H1 (cell line): Measurements from ENCODE around the gene KCNE4.

ENCODE experiments used
- BCL11A ChIP-seq, 2 experiments: IDR thresholded peaks; one replicate each; pipeline ENCODE4 v1.6.1; 2011; ENCODE audit warnings: low read depth in 2 of 2, low read length in 2 of 2, mild to moderate bottlenecking in 2 of 2
- CHD2 ChIP-seq: IDR thresholded peaks from 2 replicates; pipeline ENCODE4 v1.6.1; 2012; ENCODE audit warnings: low read length, improper control_type of control experiment
- CREB1 ChIP-seq: IDR thresholded peaks from 2 replicates; pipeline ENCODE4 v1.6.1; 2012; ENCODE audit warnings: inconsistent platforms
- EGR1 ChIP-seq: IDR thresholded peaks from 2 replicates; pipeline ENCODE4 v1.6.1; 2011; ENCODE audit warnings: low read depth, low read length, borderline replicate concordance
- POLR2A ChIP-seq, 2 experiments: IDR thresholded peaks; 1 replicate in 1 of 2; 2 replicates in 1 of 2; pipeline ENCODE4 v1.6.1; 2011; ENCODE audit warnings: low read depth in 2 of 2, low read length in 2 of 2, mild to moderate bottlenecking in 2 of 2; ENCODE audit errors: control extremely low read depth in 1 of 2
- SIN3A ChIP-seq, 2 experiments: IDR thresholded peaks in 1 of 2; conservative IDR thresholded peaks in 1 of 2; 2 replicates each; pipeline ENCODE4 v1.6.1; 2011 to 2012; ENCODE audit warnings: low read length in 2 of 2, improper control_type of control experiment in 1 of 2, low read depth in 1 of 2, mild to moderate bottlenecking in 1 of 2
- SIX5 ChIP-seq: IDR thresholded peaks from 2 replicates; pipeline ENCODE4 v1.6.1; 2011; ENCODE audit warnings: mild to moderate bottlenecking, low read depth, low read length
- TEAD4 ChIP-seq: IDR thresholded peaks from 2 replicates; pipeline ENCODE4 v1.6.1; 2012; ENCODE audit warnings: low read depth, low read length, inconsistent platforms, mixed read lengths
- YY1 ChIP-seq: IDR thresholded peaks from 2 replicates; pipeline ENCODE4 v1.6.1; 2011; ENCODE audit warnings: low read depth, mild to moderate bottlenecking, low read length
- TF ChIP-seq, protein P1 (sequence below), 3 experiments: IDR thresholded peaks; 1 replicate in 2 of 3; 2 replicates in 1 of 3; pipeline versions ENCODE4 v1.5.1 to v1.6.1; 2011; ENCODE audit warnings: low read length in 3 of 3, mild to moderate bottlenecking in 3 of 3, inconsistent platforms in 2 of 3, low read depth in 1 of 3, moderate library complexity in 1 of 3; ENCODE audit not compliant: insufficient read depth in 1 of 3; ENCODE audit errors: control extremely low read depth in 1 of 3

- no peak for TF ChIP-seq CHD2
- TF ChIP-seq, protein P1, sequence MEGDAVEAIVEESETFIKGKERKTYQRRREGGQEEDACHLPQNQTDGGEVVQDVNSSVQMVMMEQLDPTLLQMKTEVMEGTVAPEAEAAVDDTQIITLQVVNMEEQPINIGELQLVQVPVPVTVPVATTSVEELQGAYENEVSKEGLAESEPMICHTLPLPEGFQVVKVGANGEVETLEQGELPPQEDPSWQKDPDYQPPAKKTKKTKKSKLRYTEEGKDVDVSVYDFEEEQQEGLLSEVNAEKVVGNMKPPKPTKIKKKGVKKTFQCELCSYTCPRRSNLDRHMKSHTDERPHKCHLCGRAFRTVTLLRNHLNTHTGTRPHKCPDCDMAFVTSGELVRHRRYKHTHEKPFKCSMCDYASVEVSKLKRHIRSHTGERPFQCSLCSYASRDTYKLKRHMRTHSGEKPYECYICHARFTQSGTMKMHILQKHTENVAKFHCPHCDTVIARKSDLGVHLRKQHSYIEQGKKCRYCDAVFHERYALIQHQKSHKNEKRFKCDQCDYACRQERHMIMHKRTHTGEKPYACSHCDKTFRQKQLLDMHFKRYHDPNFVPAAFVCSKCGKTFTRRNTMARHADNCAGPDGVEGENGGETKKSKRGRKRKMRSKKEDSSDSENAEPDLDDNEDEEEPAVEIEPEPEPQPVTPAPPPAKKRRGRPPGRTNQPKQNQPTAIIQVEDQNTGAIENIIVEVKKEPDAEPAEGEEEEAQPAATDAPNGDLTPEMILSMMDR (IDR thresholded peaks at IDR 0.05; ENCODE audit: control extremely low read depth in 1 of 3, insufficient read depth in 1 of 3, low read depth in 1 of 3, low read length in 3 of 3): no peak
- TF ChIP-seq CREB1: no peak
- no peak for TF ChIP-seq YY1
- no peak for TF ChIP-seq BCL11A (IDR thresholded peaks at IDR 0.05; ENCODE audit: low read depth in 2 of 2, low read length in 2 of 2)
- TF ChIP-seq POLR2A (IDR thresholded peaks at IDR 0.05; ENCODE audit: control extremely low read depth in 1 of 2, low read depth in 2 of 2, low read length in 2 of 2): no peak
- TF ChIP-seq EGR1: no peak
- no peak for TF ChIP-seq TEAD4
- no peak for TF ChIP-seq SIN3A (conservative IDR thresholded peaks at IDR 0.05 in 1 of 2, IDR thresholded peaks at IDR 0.05 in 1 of 2; ENCODE audit: low read depth in 1 of 2, low read length in 2 of 2)
- no peak for TF ChIP-seq SIX5
Observed at GRCh38 chr2:223071139-223071538, 19.1 kb downstream of the KCNE4 start.
